Progenitor cell of endocrine pancreas (in vitro differentiated cells): ENCODE measurements around the gene TBXAS1. TPM values are rescaled to one million over a fixed set of nuclear protein-coding genes. Genes with fewer than 3 reads are reported as not detected.

ENCODE experiments used
- DNase-seq: peaks from one replicate; pipeline ENCODE4 v3.0.0; 2021; ENCODE audit warnings: low spot score; ENCODE audit not compliant: unreplicated experiment
- H3K27ac Mint-ChIP-seq: 2 replicates; pipeline ENCODE4 v1.8.0; 2021; ENCODE audit warnings: mild to moderate bottlenecking, moderate library complexity, mixed read lengths
- H3K27me3 Mint-ChIP-seq: 2 replicates; pipeline ENCODE4 v1.8.0; 2021; ENCODE audit warnings: mixed read lengths
- H3K36me3 Mint-ChIP-seq: 2 replicates; pipeline ENCODE4 v1.8.0; 2022; ENCODE audit warnings: mixed read lengths; ENCODE audit not compliant: insufficient read depth
- H3K4me1 Mint-ChIP-seq: 2 replicates; pipeline ENCODE4 v1.8.0; 2021; ENCODE audit warnings: low read depth, mixed read lengths
- H3K4me3 Mint-ChIP-seq: 2 replicates; pipeline ENCODE4 v1.8.0; 2021; ENCODE audit warnings: low read depth, mild to moderate bottlenecking, moderate library complexity, mixed read lengths
- H3K9me3 Mint-ChIP-seq: 2 replicates; pipeline ENCODE4 v1.8.0; 2021; ENCODE audit warnings: low read depth, mixed read lengths
- CTCF ChIP-seq: fragments of 200-600 bp; sonication (generic); IDR thresholded peaks from one replicate; pipeline ENCODE4 v1.5.0; 2021; ENCODE audit warnings: antibody characterized with exemption, mild to moderate bottlenecking; ENCODE audit not compliant: unreplicated experiment
- total RNA-seq: library from RNA; stranded (reverse); gene quantifications from 2 replicates; pipeline ENCODE4 v1.2.1, GENCODE V29; 2021

TBXAS1 gene
- total RNA-seq, 1 donor from 2014 or later = 10.4 TPM

GRCh38 chr7:139965942-139966628 lies 137.0 kb downstream of the TBXAS1 start:
- H3K4me3 Mint-ChIP-seq = no peak overlapping the region
- H3K27ac Mint-ChIP-seq = no peak overlapping the region
- TF ChIP-seq CTCF = no peak

GRCh38 chr7:139966949-139967348 lies 137.9 kb downstream of the TBXAS1 start:
- TF ChIP-seq CTCF = no peak
- Mint-ChIP-seq H3K4me1 (peaks cover 5% of the 10 kb centered on the region), H3K9me3 (no peaks in the 10 kb centered on the region), H3K27me3 (peaks cover 14% of the 10 kb centered on the region), H3K27ac (no peak overlapping the region), H3K4me3 (no peak overlapping the region), H3K36me3 (no peaks in the 10 kb centered on the region)
- DNase-seq = no peak

More at GRCh38 chr7:139965942-139966628, 137.0 kb downstream of the TBXAS1 start:
- H3K9me3 Mint-ChIP-seq = no peaks in the 10 kb centered on the region
- DNase-seq = no peak
- H3K27me3 Mint-ChIP-seq = peaks cover 20% of the 10 kb centered on the region
- H3K4me1 Mint-ChIP-seq = no peaks in the 10 kb centered on the region
- no peaks in the 10 kb centered on the region for H3K36me3 Mint-ChIP-seq

- H3K9me3 Mint-ChIP-seq = no peaks in the 10 kb centered on the region
- no peak overlapping the region for H3K27ac Mint-ChIP-seq
- no peaks in the 10 kb centered on the region for H3K36me3 Mint-ChIP-seq
- no peak overlapping the region for H3K4me3 Mint-ChIP-seq
- TF ChIP-seq CTCF = no peak
- H3K4me1 Mint-ChIP-seq = peaks cover 9% of the 10 kb centered on the region
- peaks cover 13% of the 10 kb centered on the region for H3K27me3 Mint-ChIP-seq
- DNase-seq = no peak
Observed at GRCh38 chr7:139968931-139969330, 139.9 kb downstream of the TBXAS1 start.

- Mint-ChIP-seq H3K9me3 (no peaks in the 10 kb centered on the region), H3K4me3 (no peak overlapping the region), H3K27ac (no peak overlapping the region)
Observed at GRCh38 chr7:139972029-139972428, 143.0 kb downstream of the TBXAS1 start.

More at GRCh38 chr7:139972029-139972428, 143.0 kb downstream of the TBXAS1 start:
- DNase-seq = no peak
- Mint-ChIP-seq H3K4me1 (peaks cover 9% of the 10 kb centered on the region), H3K36me3 (no peaks in the 10 kb centered on the region), H3K27me3 (peaks cover 22% of the 10 kb centered on the region)
- no peak for TF ChIP-seq CTCF
